Tibial artery (tissue), 4 donors: Measurements from ENCODE around the gene C1QTNF7.

ENCODE experiments used
- DNase-seq, 2 donors: peaks; one replicate each; pipeline ENCODE4 v3.0.0-alpha.2; 2019
- H3K27ac ChIP-seq, 2 donors: fragments of 200-600 bp; sonication (generic) in 1 of 2; 1 replicate in 1 of 2; 2 replicates in 1 of 2; pipeline ENCODE4 v1.5.1; 2018 to 2019; ENCODE audit warnings: mild to moderate bottlenecking in 1 of 2
- H3K27me3 ChIP-seq, 2 donors: fragments of 200-600 bp; sonication (generic) in 1 of 2; one replicate each; pipeline versions ENCODE4 v1.5.1 to v1.6.0; 2016 to 2019
- H3K36me3 ChIP-seq, 3 donors: fragments of 200-600 bp; sonication (generic) in 2 of 3; one replicate each; pipeline ENCODE4 v1.5.1; 2016 to 2019; ENCODE audit warnings: mild to moderate bottlenecking in 2 of 3
- H3K4me1 ChIP-seq, 4 donors: fragments of 200-600 bp; sonication (generic) in 2 of 4; 1 replicate in 3 of 4; 2 replicates in 1 of 4; pipeline ENCODE4 v1.5.1; 2016 to 2019
- H3K4me3 ChIP-seq, 2 donors: fragments of 200-600 bp; sonication (generic) in 1 of 2; 1 replicate in 1 of 2; 2 replicates in 1 of 2; pipeline ENCODE4 v1.5.1; 2018 to 2019; ENCODE audit warnings: mild to moderate bottlenecking in 2 of 2
- H3K9me3 ChIP-seq, 3 donors: fragments of 200-600 bp; sonication (generic) in 1 of 3; one replicate each; pipeline ENCODE4 v1.5.1; 2016 to 2019
- CTCF ChIP-seq, 2 experiments: fragments of 200-600 bp in 1 of 2; fragments of 450-650 bp in 1 of 2; IDR thresholded peaks; one replicate each; pipeline ENCODE4 v1.5.1; 2017 to 2019; ENCODE audit warnings: antibody characterized with exemption in 2 of 2, mild to moderate bottlenecking in 1 of 2, moderate library complexity in 1 of 2
- intact Hi-C: fragments of 100-400 bp; cut with DNase I; formaldehyde crosslinking; loops from one replicate; pipeline ENCODE4 v1.15.0; 2023; ENCODE audit warnings: low total_unique reads

C1QTNF7 gene

GRCh38 chr4:15489551-15489950, 61.7 kb downstream of the C1QTNF7 start:
- no peak for DNase-seq
- Histone ChIP-seq H3K4me3 (no peak overlapping the region), H3K4me1 (peaks cover 0 to 7% (median 2%) of the 10 kb centered on the region in 4 donors), H3K27ac (peak overlapping the region in 1 of 2 donors; percentile 2), H3K36me3 (peaks cover 18 to 31% (median 24%) of the 10 kb centered on the region in 3 donors), H3K27me3 (no peaks in the 10 kb centered on the region), H3K9me3 (peaks cover 0 to 32% (median 0%) of the 10 kb centered on the region in 3 donors)
- TF ChIP-seq CTCF (IDR thresholded peaks at IDR 0.05): no peak
- intact Hi-C loops: no loop called here

GRCh38 chr4:15493411-15493810, 65.6 kb downstream of the C1QTNF7 start:
- H3K4me3 ChIP-seq: no peak overlapping the region
- no peak for TF ChIP-seq CTCF (IDR thresholded peaks at IDR 0.05)
- H3K9me3 ChIP-seq: peaks cover 0 to 6% (median 0%) of the 10 kb centered on the region in 3 donors
- no peaks in the 10 kb centered on the region for H3K27me3 ChIP-seq
- peaks cover 11 to 23% (median 13%) of the 10 kb centered on the region in 3 donors for H3K36me3 ChIP-seq
- DNase-seq: no peak
- intact Hi-C loops: no loop called here
- H3K4me1 ChIP-seq: peaks cover 0 to 19% (median 2%) of the 10 kb centered on the region in 4 donors
- H3K27ac ChIP-seq: no peak overlapping the region

GRCh38 chr4:15495621-15496020, 67.8 kb downstream of the C1QTNF7 start:
- DNase-seq: no peak
- Histone ChIP-seq H3K9me3 (no peaks in the 10 kb centered on the region), H3K36me3 (peaks cover 6 to 15% (median 6%) of the 10 kb centered on the region in 3 donors), H3K4me1 (peaks cover 0 to 14% (median 2%) of the 10 kb centered on the region in 4 donors), H3K4me3 (no peak overlapping the region), H3K27me3 (no peaks in the 10 kb centered on the region), H3K27ac (no peak overlapping the region)
- intact Hi-C loops: no loop called here
- no peak for TF ChIP-seq CTCF (IDR thresholded peaks at IDR 0.05)
